HG03025 (cell line): ENCODE results near the gene CCNG2.

Experiments
- ATAC-seq: cut with Tn5 transposase; IDR thresholded peaks from one replicate; pipeline ENCODE4 v1.9.1; 2021; ENCODE audit warnings: mild to moderate bottlenecking, moderate library complexity; ENCODE audit not compliant: unreplicated experiment, low FRiP score

CCNG2 gene

GRCh38 chr4:77174426-77174825 lies 17.4 kb downstream of the CCNG2 start:
- ATAC-seq: no peak

- ATAC-seq: no peak
Measured at GRCh38 chr4:77175201-77175611, 18.2 kb downstream of the CCNG2 start.

GRCh38 chr4:77176640-77177039 lies 19.6 kb downstream of the CCNG2 start:
- ATAC-seq: no peak

- ATAC-seq: no peak
Measured at GRCh38 chr4:77177199-77177598, 20.2 kb downstream of the CCNG2 start.

- no peak for ATAC-seq
Measured at GRCh38 chr4:77178560-77178959, 21.6 kb downstream of the CCNG2 start.

GRCh38 chr4:77179519-77179918 lies 22.5 kb downstream of the CCNG2 start:
- ATAC-seq: no peak

- ATAC-seq: no peak
Measured at GRCh38 chr4:77181720-77182119, 24.7 kb downstream of the CCNG2 start.

GRCh38 chr4:77183777-77184420 lies 26.9 kb downstream of the CCNG2 start:
- ATAC-seq: no peak

- ATAC-seq: no peak
Measured at GRCh38 chr4:77184974-77185373, 28.0 kb downstream of the CCNG2 start.

GRCh38 chr4:77185686-77186085 lies 28.7 kb downstream of the CCNG2 start:
- ATAC-seq: no peak

GRCh38 chr4:77187322-77187721 lies 30.3 kb downstream of the CCNG2 start:
- no peak for ATAC-seq

- ATAC-seq: no peak
Measured at GRCh38 chr4:77188498-77189220, 31.7 kb downstream of the CCNG2 start.

GRCh38 chr4:77189412-77189811 lies 32.4 kb downstream of the CCNG2 start:
- ATAC-seq: no peak

GRCh38 chr4:77190053-77190452 lies 33.0 kb downstream of the CCNG2 start:
- no peak for ATAC-seq

- ATAC-seq: no peak
Measured at GRCh38 chr4:77193046-77193445, 36.0 kb downstream of the CCNG2 start.

- ATAC-seq: peak; percentile 92
Measured at GRCh38 chr4:77193511-77194102, 36.6 kb downstream of the CCNG2 start.

- ATAC-seq: no peak
Measured at GRCh38 chr4:77194366-77194765, 37.4 kb downstream of the CCNG2 start.

GRCh38 chr4:77194989-77195388 lies 38.0 kb downstream of the CCNG2 start:
- no peak for ATAC-seq

- ATAC-seq: peak; percentile 33
Measured at GRCh38 chr4:77196866-77197265, 39.9 kb downstream of the CCNG2 start.

- no peak for ATAC-seq
Measured at GRCh38 chr4:77197361-77197760, 40.4 kb downstream of the CCNG2 start.

GRCh38 chr4:77197831-77198230 lies 40.8 kb downstream of the CCNG2 start:
- no peak for ATAC-seq

- no peak for ATAC-seq
Measured at GRCh38 chr4:77199276-77199675, 42.3 kb downstream of the CCNG2 start.
